Neural crest cell (in vitro differentiated cells): Measurements from ENCODE around the gene ILDR2. TPM values are rescaled to one million over a fixed set of nuclear protein-coding genes. Genes with fewer than 3 reads are reported as not detected.
A peak's percentile ranks its signal among the peaks of the same experiment; 100 is the strongest.

Source experiments
- DNase-seq: peaks from one replicate; pipeline ENCODE4 v3.0.0; 2021; ENCODE audit warnings: low read depth, mixed read lengths, low spot score
- H3K27ac Mint-ChIP-seq: one replicate; pipeline ENCODE4 v1.8.0; 2021; ENCODE audit warnings: mild to moderate bottlenecking, mixed read lengths; ENCODE audit not compliant: unreplicated experiment
- H3K27me3 Mint-ChIP-seq: 2 replicates; pipeline ENCODE4 v1.8.0; 2021; ENCODE audit warnings: low read depth, mild to moderate bottlenecking, mixed read lengths
- H3K36me3 Mint-ChIP-seq: 2 replicates; pipeline ENCODE4 v1.8.0; 2021; ENCODE audit warnings: low read depth, mild to moderate bottlenecking, mixed read lengths
- H3K4me1 Mint-ChIP-seq: 2 replicates; pipeline ENCODE4 v1.8.0; 2021; ENCODE audit warnings: mixed read lengths
- H3K4me3 Mint-ChIP-seq: one replicate; pipeline ENCODE4 v1.8.0; 2021; ENCODE audit warnings: mild to moderate bottlenecking, mixed read lengths
- H3K9me3 Mint-ChIP-seq: 2 replicates; pipeline ENCODE4 v1.8.0; 2021; ENCODE audit warnings: mixed read lengths
- total RNA-seq: library from RNA; stranded (reverse); gene quantifications from 2 replicates; pipeline ENCODE4 v1.2.1, GENCODE V29; 2021
- TF ChIP-seq, protein P1 (sequence below): fragments of 200-600 bp; sonication (generic); conservative IDR thresholded peaks from 2 replicates; pipeline ENCODE4 v1.5.0; 2021; ENCODE audit warnings: antibody characterized with exemption, mild to moderate bottlenecking

ILDR2 gene
- total RNA-seq, 1 donor from 2014 or later = 30.3 TPM

DNA sequence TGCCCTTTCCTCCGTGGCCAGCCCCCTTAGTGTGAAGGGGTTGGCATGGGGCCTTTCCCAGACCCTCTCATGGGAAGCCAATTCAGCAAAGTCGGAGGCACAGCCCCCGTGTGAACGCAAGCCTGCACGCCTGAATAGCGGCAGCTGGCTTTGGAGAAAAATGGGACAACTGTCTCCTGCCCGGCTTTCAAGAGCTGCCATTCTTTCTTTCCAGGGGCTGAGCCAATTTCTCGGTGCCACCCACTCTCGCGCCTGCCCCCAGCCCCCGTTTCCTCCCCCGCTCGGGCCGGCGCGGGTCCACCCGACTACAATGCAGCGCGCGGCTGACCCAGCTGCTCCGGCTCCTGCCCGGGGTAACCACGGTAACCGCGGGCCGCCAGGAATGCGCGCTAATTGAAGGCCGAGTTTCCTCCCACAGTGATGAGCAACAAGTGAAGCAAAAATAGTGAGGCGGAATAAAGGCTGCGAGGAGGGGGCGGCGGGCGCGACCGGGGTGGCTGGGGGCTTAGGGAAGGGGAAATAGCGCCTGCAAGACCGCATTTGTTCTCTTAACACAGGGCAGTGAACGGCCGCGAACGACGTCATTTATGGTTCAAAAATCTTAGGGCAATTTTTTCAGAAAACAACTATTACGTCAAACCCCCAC is 27.8 kb downstream of the ILDR2 start:
- Mint-ChIP-seq H3K4me1 (peaks cover 85% of the 10 kb centered on the region), H3K27me3 (no peaks in the 10 kb centered on the region)

GRCh38 chr1:166944186-166944967 is 31.0 kb downstream of the ILDR2 start:
- TF ChIP-seq, protein P1, sequence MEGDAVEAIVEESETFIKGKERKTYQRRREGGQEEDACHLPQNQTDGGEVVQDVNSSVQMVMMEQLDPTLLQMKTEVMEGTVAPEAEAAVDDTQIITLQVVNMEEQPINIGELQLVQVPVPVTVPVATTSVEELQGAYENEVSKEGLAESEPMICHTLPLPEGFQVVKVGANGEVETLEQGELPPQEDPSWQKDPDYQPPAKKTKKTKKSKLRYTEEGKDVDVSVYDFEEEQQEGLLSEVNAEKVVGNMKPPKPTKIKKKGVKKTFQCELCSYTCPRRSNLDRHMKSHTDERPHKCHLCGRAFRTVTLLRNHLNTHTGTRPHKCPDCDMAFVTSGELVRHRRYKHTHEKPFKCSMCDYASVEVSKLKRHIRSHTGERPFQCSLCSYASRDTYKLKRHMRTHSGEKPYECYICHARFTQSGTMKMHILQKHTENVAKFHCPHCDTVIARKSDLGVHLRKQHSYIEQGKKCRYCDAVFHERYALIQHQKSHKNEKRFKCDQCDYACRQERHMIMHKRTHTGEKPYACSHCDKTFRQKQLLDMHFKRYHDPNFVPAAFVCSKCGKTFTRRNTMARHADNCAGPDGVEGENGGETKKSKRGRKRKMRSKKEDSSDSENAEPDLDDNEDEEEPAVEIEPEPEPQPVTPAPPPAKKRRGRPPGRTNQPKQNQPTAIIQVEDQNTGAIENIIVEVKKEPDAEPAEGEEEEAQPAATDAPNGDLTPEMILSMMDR = no peak
- no peaks in the 10 kb centered on the region for H3K36me3 Mint-ChIP-seq
- H3K27ac Mint-ChIP-seq = no peak overlapping the region
- H3K27me3 Mint-ChIP-seq = no peaks in the 10 kb centered on the region
- DNase-seq = no peak
- no peaks in the 10 kb centered on the region for H3K9me3 Mint-ChIP-seq
- H3K4me1 Mint-ChIP-seq = peaks cover 54% of the 10 kb centered on the region
- no peak overlapping the region for H3K4me3 Mint-ChIP-seq

More for the DNA sequence above, 27.8 kb downstream of the ILDR2 start:
- peak; percentile 83 for DNase-seq
- no peaks in the 10 kb centered on the region for H3K9me3 Mint-ChIP-seq
- TF ChIP-seq, protein P1 = no peak
- peak overlapping the region; percentile 84 for H3K4me3 Mint-ChIP-seq
- no peaks in the 10 kb centered on the region for H3K36me3 Mint-ChIP-seq
- H3K27ac Mint-ChIP-seq = peak overlapping the region; percentile 92

DNA sequence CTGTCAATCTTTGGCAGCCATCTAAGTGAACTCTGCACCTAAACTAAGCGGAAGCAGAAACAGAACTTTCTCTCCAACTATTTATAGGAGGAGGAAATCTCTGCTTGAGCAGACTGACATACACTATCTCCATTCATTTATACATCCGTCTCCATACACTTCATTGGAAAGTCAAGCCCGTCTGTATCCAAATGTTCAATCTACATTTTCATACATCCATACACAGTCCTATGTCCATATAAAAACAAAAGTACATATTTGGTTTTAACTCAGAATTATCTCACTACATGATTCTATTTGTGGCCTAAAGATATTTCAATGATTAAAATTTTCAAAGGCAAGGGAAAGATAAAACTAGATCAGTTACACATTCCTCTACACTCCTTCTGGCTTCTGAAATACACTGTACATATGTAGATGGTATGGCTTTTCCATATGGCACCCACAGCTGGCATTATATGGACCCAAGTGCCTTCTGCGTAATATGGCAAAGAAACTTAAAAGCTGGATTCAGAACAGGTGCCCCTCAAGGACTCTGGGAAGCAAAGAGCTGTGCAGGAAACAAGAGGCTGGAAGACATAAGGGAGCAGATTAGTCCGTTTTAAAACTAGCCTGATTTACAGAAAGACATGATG is 35.5 kb downstream of the ILDR2 start:
- TF ChIP-seq, protein P1 = no peak
- Mint-ChIP-seq H3K27me3 (no peaks in the 10 kb centered on the region), H3K36me3 (peaks cover 3% of the 10 kb centered on the region), H3K9me3 (no peaks in the 10 kb centered on the region), H3K27ac (no peak overlapping the region), H3K4me3 (no peak overlapping the region), H3K4me1 (peaks cover 15% of the 10 kb centered on the region)
- DNase-seq = no peak

GRCh38 chr1:166937962-166938361 is 37.4 kb downstream of the ILDR2 start:
- Mint-ChIP-seq H3K27me3 (no peaks in the 10 kb centered on the region), H3K4me3 (no peak overlapping the region), H3K27ac (no peak overlapping the region), H3K36me3 (peaks cover 13% of the 10 kb centered on the region), H3K9me3 (no peaks in the 10 kb centered on the region), H3K4me1 (no peaks in the 10 kb centered on the region)
- TF ChIP-seq, protein P1 = no peak
- no peak for DNase-seq

GRCh38 chr1:166937329-166937728 is 38.0 kb downstream of the ILDR2 start:
- Mint-ChIP-seq H3K9me3 (no peaks in the 10 kb centered on the region), H3K27ac (no peak overlapping the region), H3K27me3 (no peaks in the 10 kb centered on the region), H3K4me3 (no peak overlapping the region), H3K4me1 (no peaks in the 10 kb centered on the region), H3K36me3 (peaks cover 14% of the 10 kb centered on the region)
- TF ChIP-seq, protein P1 = no peak
- no peak for DNase-seq
